Gastroesophageal sphincter (tissue), 3 donors: Measurements from ENCODE around the gene CT55.

Source experiments
- EP300 ChIP-seq: sonication (generic); formaldehyde crosslinking; IDR thresholded peaks from one replicate; pipeline ENCODE4 v1.6.1; 2017; ENCODE audit warnings: antibody characterized with exemption, mild to moderate bottlenecking
- POLR2A ChIP-seq, 2 donors: fragments of 450-650 bp; IDR thresholded peaks; one replicate each; pipeline ENCODE4 v1.6.1; 2017; ENCODE audit warnings: antibody characterized with exemption in 2 of 2, mild to moderate bottlenecking in 2 of 2, moderate library complexity in 1 of 2
- TF ChIP-seq, protein P1 (sequence below), 4 experiments: fragments of 200-600 bp in 2 of 4; fragments of 450-650 bp in 2 of 4; sonication (generic) in 1 of 4; IDR thresholded peaks; one replicate each; pipeline ENCODE4 v1.5.1; 2017 to 2019; ENCODE audit warnings: antibody characterized with exemption in 4 of 4, mild to moderate bottlenecking in 2 of 4, moderate library complexity in 2 of 4

DNA sequence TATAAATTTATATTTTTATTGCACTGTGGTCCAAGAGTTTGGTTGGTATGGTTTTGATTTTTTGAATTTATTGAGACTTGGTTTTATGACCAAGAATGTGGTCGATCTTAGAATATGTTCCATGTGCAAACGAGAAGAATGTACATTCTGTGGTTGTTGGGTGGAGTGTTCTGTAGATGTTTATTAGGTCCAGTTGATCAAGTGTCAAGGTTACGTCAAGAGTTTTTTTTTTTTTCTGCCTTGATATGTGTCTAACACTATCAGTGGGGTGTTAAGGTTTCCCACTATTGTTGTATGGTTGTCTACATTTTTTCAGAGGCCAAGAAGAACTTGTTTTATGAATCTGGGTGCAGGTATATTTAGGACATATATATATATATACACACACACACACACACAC, 61.6 kb downstream of the CT55 start:
- no peak for TF ChIP-seq POLR2A (IDR thresholded peaks at IDR 0.05)
- TF ChIP-seq, protein P1, sequence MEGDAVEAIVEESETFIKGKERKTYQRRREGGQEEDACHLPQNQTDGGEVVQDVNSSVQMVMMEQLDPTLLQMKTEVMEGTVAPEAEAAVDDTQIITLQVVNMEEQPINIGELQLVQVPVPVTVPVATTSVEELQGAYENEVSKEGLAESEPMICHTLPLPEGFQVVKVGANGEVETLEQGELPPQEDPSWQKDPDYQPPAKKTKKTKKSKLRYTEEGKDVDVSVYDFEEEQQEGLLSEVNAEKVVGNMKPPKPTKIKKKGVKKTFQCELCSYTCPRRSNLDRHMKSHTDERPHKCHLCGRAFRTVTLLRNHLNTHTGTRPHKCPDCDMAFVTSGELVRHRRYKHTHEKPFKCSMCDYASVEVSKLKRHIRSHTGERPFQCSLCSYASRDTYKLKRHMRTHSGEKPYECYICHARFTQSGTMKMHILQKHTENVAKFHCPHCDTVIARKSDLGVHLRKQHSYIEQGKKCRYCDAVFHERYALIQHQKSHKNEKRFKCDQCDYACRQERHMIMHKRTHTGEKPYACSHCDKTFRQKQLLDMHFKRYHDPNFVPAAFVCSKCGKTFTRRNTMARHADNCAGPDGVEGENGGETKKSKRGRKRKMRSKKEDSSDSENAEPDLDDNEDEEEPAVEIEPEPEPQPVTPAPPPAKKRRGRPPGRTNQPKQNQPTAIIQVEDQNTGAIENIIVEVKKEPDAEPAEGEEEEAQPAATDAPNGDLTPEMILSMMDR (IDR thresholded peaks at IDR 0.05) = no peak
- no peak for TF ChIP-seq EP300
